K562 (cell line): ENCODE results near the gene HELZ2. TPM values are rescaled to one million over a fixed set of nuclear protein-coding genes. Genes with fewer than 3 reads are reported as not detected.
A peak's percentile ranks its signal among the peaks of the same experiment; 100 is the strongest.

ENCODE experiments used
- ATAC-seq: fragments of 200-7000 bp; cut with Tn5 transposase; 3 replicates; pipeline ENCODE4 v1.9.1; 2020; ENCODE audit warnings: moderate library complexity
- BruUV-seq: library from RNA; stranded (reverse); fragments of 400-500 nt; replicated peaks from 2 replicates; lab custom pipeline; 2021; lab: Mats Ljungman, UMichigan
- CTCF ChIA-PET: fragments of 300-600 bp; formaldehyde crosslinking; extraction: SDS; loops from one replicate; lab custom pipeline; 2021; ENCODE audit warnings: low intra/inter-chr PET ratio; lab: Yijun Ruan, JAX
- POLR2A ChIA-PET: fragments of 300-600, 350-650 bp; sonication (Branson Sonifier 250); formaldehyde crosslinking; extraction: SDS; loops from one replicate; lab custom pipeline; 2021; ENCODE audit warnings: antibody characterized with exemption, inconsistent platforms; lab: Yijun Ruan, JAX
- DNase-seq, 4 experiments: peaks; one replicate each; pipeline versions ENCODE4 v3.0.0 to v3.0.0-alpha.2; 2011 to 2018; ENCODE audit warnings: low spot score in 3 of 4, mixed read lengths in 3 of 4; ENCODE audit errors: extremely low read depth in 1 of 4
- FAIRE-seq: peaks from 2 replicates; lab custom pipeline; 2011; peaks lifted over from hg19 to GRCh38; lab: Jason Lieb, UNC
- H2AFZ ChIP-seq: 2 replicates; pipeline ENCODE4 v1.6.0; 2011; ENCODE audit warnings: low read depth, low read length, control low read depth, inconsistent platforms
- H3K27ac ChIP-seq: fragments of 200-600 bp; 3 replicates; pipeline ENCODE4 v1.8.0; 2011; ENCODE audit warnings: low read depth, mild to moderate bottlenecking, control low read depth, inconsistent platforms, low read length, moderate library complexity, mixed read lengths; ENCODE audit errors: extremely low read depth
- H3K27me3 ChIP-seq, 2 experiments: fragments of 300-600 bp in 1 of 2; 2 replicates in 1 of 2; 3 replicates in 1 of 2; pipeline versions ENCODE4 v1.6.0 to v1.8.0; 2011; ENCODE audit warnings: inconsistent platforms in 2 of 2, low read length in 2 of 2, mild to moderate bottlenecking in 1 of 2, mixed read lengths in 1 of 2, moderate library complexity in 1 of 2; ENCODE audit not compliant: control insufficient read depth in 2 of 2, insufficient read depth in 2 of 2
- H3K36me3 ChIP-seq: fragments of 300-600 bp; 3 replicates; pipeline ENCODE4 v1.8.0; 2011; ENCODE audit warnings: mild to moderate bottlenecking, low read length, inconsistent platforms; ENCODE audit not compliant: control insufficient read depth, insufficient read depth
- H3K4me1 ChIP-seq, 2 experiments: fragments of 200-600 bp in 1 of 2; replicated peaks in 1 of 2; 2 replicates in 1 of 2; 3 replicates in 1 of 2; pipeline versions ENCODE4 v1.5.1 to v1.8.0; 2011; ENCODE audit warnings: inconsistent platforms in 2 of 2, low read length in 2 of 2, mild to moderate bottlenecking in 1 of 2, mixed read lengths in 1 of 2, moderate library complexity in 1 of 2; ENCODE audit not compliant: control insufficient read depth in 2 of 2, insufficient read depth in 2 of 2
- H3K4me2 ChIP-seq: 2 replicates; pipeline ENCODE4 v1.6.1; 2011; ENCODE audit warnings: low read length, control low read depth, inconsistent platforms, mixed read lengths; ENCODE audit not compliant: insufficient read depth
- H3K4me3 ChIP-seq: fragments of 200-600 bp; sonication (generic), shearing (Covaris generic); 2 replicates; pipeline ENCODE4 v1.5.1; 2016; ENCODE audit warnings: control low read depth, inconsistent platforms
- H3K79me2 ChIP-seq: fragments of 200-600 bp; 3 replicates; pipeline ENCODE4 v1.8.0; 2011; ENCODE audit warnings: low read length, inconsistent platforms; ENCODE audit not compliant: control insufficient read depth, insufficient read depth
- H3K9ac ChIP-seq, 2 experiments: 2 replicates each; pipeline versions ENCODE4 v1.6.0 to v1.6.1; 2011; ENCODE audit warnings: low read depth in 2 of 2, low read length in 2 of 2, control low read depth in 1 of 2, inconsistent platforms in 1 of 2, mild to moderate bottlenecking in 1 of 2, mixed read lengths in 1 of 2; ENCODE audit not compliant: insufficient read depth in 1 of 2
- H3K9me1 ChIP-seq: one replicate; pipeline ENCODE4 v1.6.0; 2011; ENCODE audit warnings: inconsistent platforms, mild to moderate bottlenecking, low read length, moderate library complexity; ENCODE audit not compliant: control insufficient read depth, insufficient read depth
- H3K9me3 ChIP-seq: replicated peaks from 2 replicates; pipeline ENCODE4 v1.5.1; 2011; ENCODE audit warnings: low read depth, low read length, inconsistent platforms; ENCODE audit not compliant: control insufficient read depth, insufficient read depth
- H4K20me1 ChIP-seq: replicated peaks from 2 replicates; pipeline ENCODE4 v1.6.1; 2011; ENCODE audit warnings: low read length, inconsistent platforms, mixed read lengths; ENCODE audit not compliant: control insufficient read depth, insufficient read depth
- L3MBTL2 ChIP-seq: fragments of 450-650 bp; IDR thresholded peaks from 2 replicates; pipeline ENCODE4 v1.6.1; 2016; ENCODE audit warnings: mild to moderate bottlenecking, moderate library complexity
- MNT ChIP-seq, 2 experiments: fragments of 450-650 bp; conservative IDR thresholded peaks; 2 replicates each; pipeline ENCODE4 v1.6.1; 2017; ENCODE audit warnings: mild to moderate bottlenecking in 2 of 2, moderate library complexity in 2 of 2
- NCOR1 ChIP-seq: fragments of 450-650 bp; IDR thresholded peaks from 2 replicates; pipeline ENCODE4 v1.6.1; 2016; ENCODE audit warnings: mild to moderate bottlenecking, moderate library complexity
- NELFE ChIP-seq: IDR thresholded peaks from 2 replicates; pipeline ENCODE4 v1.6.1; 2011; ENCODE audit warnings: mild to moderate bottlenecking; ENCODE audit not compliant: insufficient read depth, insufficient read length
- NRF1 ChIP-seq, 2 experiments: fragments of 450-650 bp; IDR thresholded peaks in 1 of 2; conservative IDR thresholded peaks in 1 of 2; 2 replicates each; pipeline ENCODE4 v1.6.1; 2014; ENCODE audit warnings: mild to moderate bottlenecking in 2 of 2
- RAD51 ChIP-seq: fragments of 450-650 bp; IDR thresholded peaks from 2 replicates; pipeline ENCODE4 v1.7.1; 2016; ENCODE audit warnings: low read depth, mild to moderate bottlenecking, borderline replicate concordance
- RBM14 ChIP-seq: fragments of 200-400 bp; formaldehyde crosslinking; IDR thresholded peaks from 2 replicates; pipeline ENCODE4 v1.6.1; 2018; ENCODE audit warnings: low read depth, mild to moderate bottlenecking, low read length, moderate library complexity, borderline replicate concordance; ENCODE audit not compliant: insufficient read depth
- USF2 ChIP-seq: sonication (generic); formaldehyde crosslinking; IDR thresholded peaks from 2 replicates; pipeline ENCODE4 v1.5.0; 2020; ENCODE audit warnings: missing genetic modification reagents
- ZNF124 ChIP-seq: sonication (generic); formaldehyde crosslinking; IDR thresholded peaks from 2 replicates; pipeline ENCODE4 v1.8.1; 2022; ENCODE audit warnings: missing genetic modification reagents
- ZNF263 ChIP-seq: sonication (generic); formaldehyde crosslinking; IDR thresholded peaks from 2 replicates; pipeline ENCODE4 v1.8.0; 2022; ENCODE audit warnings: mild to moderate bottlenecking, missing genetic modification reagents, borderline replicate concordance
- ZNF431 ChIP-seq: sonication (generic); formaldehyde crosslinking; IDR thresholded peaks from 2 replicates; pipeline ENCODE4 v1.8.0; 2022; ENCODE audit warnings: mild to moderate bottlenecking, missing genetic modification reagents
- WGBS: fragments of 100-300 bp; shearing (Covaris generic); methylation state at CpG from one replicate; pipeline ENCODE4 v1.1.6; 2016; ENCODE audit warnings: low coverage, mixed read lengths; ENCODE audit not compliant: insufficient coverage; ENCODE audit errors: missing lambda C conversion rate; 5-methylcytosine and 5-hydroxymethylcytosine counted together
- in situ Hi-C: fragments of 300-500 bp; cut with MboI; formaldehyde crosslinking; loops from 4 replicates; pipeline ENCODE4 v1.15.0; 2018; ENCODE audit warnings: inconsistent platforms, mixed read lengths
- intact Hi-C: fragments of 100-400 bp; cut with micrococcal nuclease; formaldehyde crosslinking; loops from 2 replicates; pipeline ENCODE4 v1.14.2; 2022
- polyA plus RNA-seq, 8 experiments: library from polyadenylated mRNA; depleted of rRNA in 4 of 8; stranded (reverse) in 5 of 8; unstranded in 3 of 8; fragments of >200 nt; fragmentation: Nextera tagmentation in 2 of 8; fragmentation: Illumina TruSeq in 1 of 8; extraction: Ambion mirVana in 2 of 8; extraction: Trizol in 1 of 8; gene quantifications; 2 replicates each; pipeline versions ENCODE4 v1.2.1 to v1.2.3, GENCODE V29; 2011 to 2014; ENCODE audit warnings: inconsistent platforms in 1 of 8, missing spikeins in 1 of 8
- total RNA-seq, 7 experiments: library from RNA; depleted of rRNA in 6 of 7; stranded (reverse); fragments of >200 nt in 6 of 7; fragmentation: Illumina TruSeq in 2 of 7; extraction: Trizol in 2 of 7; gene quantifications; 2 replicates each; pipeline versions ENCODE4 v1.2.1 to v1.2.3, GENCODE V29; 2011 to 2021; ENCODE audit warnings: low replicate concordance in 1 of 7
- TF ChIP-seq, protein P1 (sequence below): sonication (generic); formaldehyde crosslinking; IDR thresholded peaks from 2 replicates; pipeline ENCODE4 v1.8.1; 2023; ENCODE audit warnings: mild to moderate bottlenecking, missing genetic modification reagents
- TF ChIP-seq, protein P2 (sequence below): fragments of 450-650 bp; formaldehyde crosslinking; IDR thresholded peaks from 2 replicates; pipeline ENCODE4 v1.4.0; 2020; ENCODE audit warnings: mild to moderate bottlenecking, moderate library complexity
- TF ChIP-seq, protein P3 (sequence below): sonication (generic); formaldehyde crosslinking; IDR thresholded peaks from 2 replicates; pipeline ENCODE4 v1.9.0; 2022; ENCODE audit warnings: mild to moderate bottlenecking, missing genetic modification reagents

Gene HELZ2
- total and polyA plus RNA-seq, 9 of the 15 experiments (the other 6 are each of a cell fraction or from before 2014, with no cell fraction given): 0.03 to 7.8 (median 2.9) TPM; not detected in 1

GRCh38 chr20:63542031-63542559 lies 31.9 kb downstream of the HELZ2 start:
- FAIRE-seq (no peak), ATAC-seq (no peak)
- CTCF ChIA-PET: interaction anchor here (0.7 kb wide), 1 partner anchor 430 kb away, joined by 3 read pairs; no protein-coding TSS in a partner anchor
- peak; percentile 24; the same call in 1 of the 2 replicates for TF ChIP-seq USF2 (CRISPR knock-in tag)
- peak in 1 of 2 experiments; percentile 48; a peak in 2 of 4 replicates for TF ChIP-seq MNT (conservative IDR thresholded peaks at IDR 0.05)
- TF ChIP-seq, protein P1, sequence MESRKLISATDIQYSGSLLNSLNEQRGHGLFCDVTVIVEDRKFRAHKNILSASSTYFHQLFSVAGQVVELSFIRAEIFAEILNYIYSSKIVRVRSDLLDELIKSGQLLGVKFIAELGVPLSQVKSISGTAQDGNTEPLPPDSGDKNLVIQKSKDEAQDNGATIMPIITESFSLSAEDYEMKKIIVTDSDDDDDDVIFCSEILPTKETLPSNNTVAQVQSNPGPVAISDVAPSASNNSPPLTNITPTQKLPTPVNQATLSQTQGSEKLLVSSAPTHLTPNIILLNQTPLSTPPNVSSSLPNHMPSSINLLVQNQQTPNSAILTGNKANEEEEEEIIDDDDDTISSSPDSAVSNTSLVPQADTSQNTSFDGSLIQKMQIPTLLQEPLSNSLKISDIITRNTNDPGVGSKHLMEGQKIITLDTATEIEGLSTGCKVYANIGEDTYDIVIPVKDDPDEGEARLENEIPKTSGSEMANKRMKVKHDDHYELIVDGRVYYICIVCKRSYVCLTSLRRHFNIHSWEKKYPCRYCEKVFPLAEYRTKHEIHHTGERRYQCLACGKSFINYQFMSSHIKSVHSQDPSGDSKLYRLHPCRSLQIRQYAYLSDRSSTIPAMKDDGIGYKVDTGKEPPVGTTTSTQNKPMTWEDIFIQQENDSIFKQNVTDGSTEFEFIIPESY: 0 out of 2 replicates have a peak, but pooled peaks have one; percentile 17
- TF ChIP-seq NCOR1: no peak
- TF ChIP-seq NRF1 (conservative IDR thresholded peaks at IDR 0.05 in 1 of 2, IDR thresholded peaks at IDR 0.05 in 1 of 2): peak; percentile 65 to 77
- no peak for TF ChIP-seq ZNF431 (CRISPR knock-in tag)
- no peak for TF ChIP-seq ZNF124 (CRISPR knock-in tag)
- TF ChIP-seq, protein P2, sequence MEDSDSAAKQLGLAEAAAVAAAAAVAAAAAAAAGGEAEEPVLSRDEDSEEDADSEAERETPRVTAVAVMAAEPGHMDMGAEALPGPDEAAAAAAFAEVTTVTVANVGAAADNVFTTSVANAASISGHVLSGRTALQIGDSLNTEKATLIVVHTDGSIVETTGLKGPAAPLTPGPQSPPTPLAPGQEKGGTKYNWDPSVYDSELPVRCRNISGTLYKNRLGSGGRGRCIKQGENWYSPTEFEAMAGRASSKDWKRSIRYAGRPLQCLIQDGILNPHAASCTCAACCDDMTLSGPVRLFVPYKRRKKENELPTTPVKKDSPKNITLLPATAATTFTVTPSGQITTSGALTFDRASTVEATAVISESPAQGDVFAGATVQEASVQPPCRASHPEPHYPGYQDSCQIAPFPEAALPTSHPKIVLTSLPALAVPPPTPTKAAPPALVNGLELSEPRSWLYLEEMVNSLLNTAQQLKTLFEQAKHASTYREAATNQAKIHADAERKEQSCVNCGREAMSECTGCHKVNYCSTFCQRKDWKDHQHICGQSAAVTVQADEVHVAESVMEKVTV (CRISPR knock-in tag): no peak
- TF ChIP-seq L3MBTL2: peak; percentile 70
- no peak for TF ChIP-seq RBM14
- no peak for TF ChIP-seq NELFE
- no peak for TF ChIP-seq RAD51
- TF ChIP-seq ZNF263 (CRISPR knock-in tag): no peak
- TF ChIP-seq, protein P3, sequence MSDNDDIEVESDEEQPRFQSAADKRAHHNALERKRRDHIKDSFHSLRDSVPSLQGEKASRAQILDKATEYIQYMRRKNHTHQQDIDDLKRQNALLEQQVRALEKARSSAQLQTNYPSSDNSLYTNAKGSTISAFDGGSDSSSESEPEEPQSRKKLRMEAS (CRISPR knock-in tag): peak; percentile 51; the same call in 1 of the 2 replicates

More at GRCh38 chr20:63542031-63542559, 31.9 kb downstream of the HELZ2 start:
- POLR2A ChIA-PET: interaction anchor here (0.6 to 1.6 kb wide), 2 partner anchors 16 to 21 kb away, joined by 3 to 4 read pairs; partner anchors contain the start of gene PPDPF
- no peaks in the 10 kb centered on the region for H3K9me1 ChIP-seq
- intact Hi-C loops: no loop called here
- peak overlapping the region in 1 of 2 experiments; percentile 74; a peak in 2 of 4 replicates for H3K9ac ChIP-seq
- no peaks in the 10 kb centered on the region for H3K36me3 ChIP-seq
- peak in 2 of 4 experiments; percentile 44 to 46 for DNase-seq
- H3K27me3 ChIP-seq: peaks cover 0 to 40% of the 10 kb centered on the region in 2 experiments; a peak in 3 of 5 replicates
- peaks cover 6 to 91% of the 10 kb centered on the region in 2 experiments; a peak in 4 of 5 replicates for H3K4me1 ChIP-seq
- no TSS peak for BruUV-seq
- H3K4me3 ChIP-seq: no peak overlapping the region
- H4K20me1 ChIP-seq: peaks cover 3% of the 10 kb centered on the region
- no peaks in the 10 kb centered on the region for H3K79me2 ChIP-seq
- H2AFZ ChIP-seq: peak overlapping the region; percentile 51; the same call in 1 of the 2 replicates
- WGBS: 32% methylated on average over 34 of the region's 36 CpGs
- no peak overlapping the region for H3K4me2 ChIP-seq
- no peaks in the 10 kb centered on the region for H3K9me3 ChIP-seq
- H3K27ac ChIP-seq: no peak overlapping the region
- in situ Hi-C loops: no loop called here
